Nucleus accumbens (tissue), 56 donors: ENCODE data around the gene MLXIPL.
"Not testable (repeated sequence)": the region's sequence is repeated elsewhere in the genome, so short reads cannot be mapped to it uniquely, and the experiment has no call there.

ENCODE experiments used
- DNase-seq, 56 donors: peaks; one replicate each; lab custom pipeline; 2025; lab: John Stamatoyannopoulos, UW

Gene MLXIPL

DNA sequence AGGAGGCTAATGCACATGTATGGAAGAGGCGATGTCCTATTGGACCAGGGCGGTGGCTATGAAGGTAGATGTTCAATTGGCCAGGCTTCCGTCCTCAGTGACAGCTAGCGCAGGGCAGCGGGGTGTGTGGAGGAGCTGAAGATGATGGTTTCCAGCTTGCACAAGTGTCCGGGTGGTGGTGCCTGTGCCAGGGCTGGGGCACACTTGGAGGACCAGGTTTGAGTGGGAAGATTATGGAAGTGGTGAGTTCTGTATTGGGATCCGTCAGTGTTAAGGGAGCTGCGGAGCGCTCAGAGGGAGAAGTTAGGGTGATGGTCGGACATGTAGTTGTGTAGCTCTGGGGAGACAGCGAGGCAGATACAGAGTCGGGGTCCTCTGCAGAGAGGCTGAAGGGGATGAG lies 37.4 kb downstream of the MLXIPL start:
- DNase-seq = no peak

DNA sequence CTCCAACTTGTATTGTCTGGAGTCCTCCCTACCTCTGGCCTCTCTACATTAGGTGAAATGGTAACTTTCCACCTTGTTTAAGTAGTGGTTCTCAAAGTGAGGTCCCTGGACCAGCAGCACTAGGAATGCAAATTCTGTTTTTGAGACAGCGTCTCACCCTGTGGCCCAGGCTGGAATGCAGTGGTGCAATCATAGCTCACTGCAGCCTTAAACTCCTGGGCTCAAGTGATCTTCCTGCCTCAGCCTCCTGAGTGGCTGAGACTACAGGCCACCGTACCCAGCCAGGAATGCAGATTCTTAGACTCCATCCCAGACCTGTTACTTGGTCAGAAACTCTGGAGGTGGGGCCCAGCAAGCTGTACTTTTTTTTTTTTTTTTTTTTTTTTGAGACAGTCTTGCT lies 39.1 kb downstream of the MLXIPL start:
- no peak for DNase-seq

DNA sequence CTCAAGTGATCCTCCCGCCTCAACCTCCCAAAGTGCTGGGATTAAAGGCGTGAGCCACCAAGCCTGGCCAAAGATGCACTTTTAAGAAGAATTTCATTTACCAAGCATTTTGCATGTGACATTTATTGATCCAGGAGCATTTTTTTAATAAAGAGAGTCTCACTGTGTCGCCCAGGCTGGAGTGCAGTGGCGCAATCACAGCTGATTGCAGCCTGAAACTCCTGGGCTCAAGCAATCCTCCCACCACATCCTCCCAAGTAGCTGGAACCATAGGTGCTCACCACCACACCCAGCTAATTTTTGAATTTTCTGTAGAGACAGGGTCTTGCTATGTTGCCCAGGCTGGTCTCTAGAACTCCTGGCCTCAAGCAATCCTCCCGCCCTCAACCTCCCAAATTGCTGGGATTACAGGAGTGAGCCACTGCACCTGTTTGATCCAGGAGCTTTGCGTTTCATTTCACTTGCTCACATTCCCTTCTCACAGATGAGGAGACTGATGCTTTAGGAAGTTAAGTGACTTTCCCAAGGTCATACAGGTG lies 41.6 kb downstream of the MLXIPL start:
- no peak for DNase-seq

DNA sequence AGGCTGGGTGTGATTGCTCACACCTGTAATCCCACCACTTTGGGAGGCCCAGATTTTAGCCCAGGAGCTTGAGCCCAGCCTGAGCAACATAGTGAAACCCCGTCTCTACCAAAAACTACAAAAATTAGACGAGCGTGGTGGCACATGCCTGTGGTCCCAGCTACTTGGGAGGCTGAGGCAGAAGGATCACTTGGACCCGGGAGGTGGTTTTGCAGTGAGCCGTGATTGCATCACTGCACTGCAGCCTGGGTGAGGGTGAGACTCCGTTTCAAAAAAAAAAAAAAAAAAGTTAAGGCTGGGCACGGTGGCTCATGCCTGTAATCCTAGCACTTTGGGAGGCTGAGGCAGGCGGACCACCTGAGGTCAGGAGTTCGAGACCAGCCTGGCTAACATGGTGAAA lies 43.3 kb downstream of the MLXIPL start:
- not testable (repeated sequence) for DNase-seq

DNA sequence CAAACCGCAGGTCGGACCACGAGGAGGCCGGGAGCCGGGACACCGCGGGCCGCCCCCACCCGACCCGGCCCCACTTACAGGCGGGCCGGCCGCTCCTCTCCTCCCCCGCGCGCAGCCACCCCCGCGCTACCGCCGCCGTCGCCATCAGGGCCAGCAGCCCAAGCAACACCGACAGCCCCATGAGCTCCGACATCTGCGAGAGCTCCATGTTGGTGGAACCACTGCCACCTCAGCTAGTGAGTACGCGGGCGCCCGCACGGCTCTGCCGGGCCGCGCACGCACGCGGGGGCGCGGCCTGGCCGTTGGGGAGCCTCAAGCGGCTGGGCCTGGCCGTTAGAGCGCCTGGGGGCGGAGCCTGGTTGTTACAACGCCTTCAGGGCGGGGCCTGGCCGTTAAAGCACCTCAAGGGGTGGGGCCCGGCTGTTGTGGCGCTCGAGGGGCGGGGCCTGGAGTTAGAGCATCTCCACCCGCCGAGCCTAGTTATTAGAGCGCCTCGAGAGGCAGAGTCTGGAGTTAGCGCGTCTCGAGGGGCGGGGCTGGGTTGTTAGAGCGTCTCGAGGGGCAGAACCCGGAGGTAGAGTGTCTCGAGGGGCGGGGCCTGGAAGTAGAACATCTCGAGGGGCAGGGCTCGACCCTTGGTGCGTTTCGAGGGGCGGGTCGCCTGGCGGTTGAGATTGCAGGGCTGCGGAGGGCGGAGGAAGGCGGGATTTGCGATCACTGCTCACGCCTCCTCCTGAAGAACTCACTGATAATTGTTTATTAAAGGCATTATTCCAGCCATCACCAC lies 45.8 kb downstream of the MLXIPL start, which contains the start of gene TBL2:
TBL2 (minus strand) TSS at position 238 of the 787 bp plus-strand sequence; CDS start at position 208, 30 bp downstream.
- DNase-seq = peak; percentile 48 to 100 (median 96)

DNA sequence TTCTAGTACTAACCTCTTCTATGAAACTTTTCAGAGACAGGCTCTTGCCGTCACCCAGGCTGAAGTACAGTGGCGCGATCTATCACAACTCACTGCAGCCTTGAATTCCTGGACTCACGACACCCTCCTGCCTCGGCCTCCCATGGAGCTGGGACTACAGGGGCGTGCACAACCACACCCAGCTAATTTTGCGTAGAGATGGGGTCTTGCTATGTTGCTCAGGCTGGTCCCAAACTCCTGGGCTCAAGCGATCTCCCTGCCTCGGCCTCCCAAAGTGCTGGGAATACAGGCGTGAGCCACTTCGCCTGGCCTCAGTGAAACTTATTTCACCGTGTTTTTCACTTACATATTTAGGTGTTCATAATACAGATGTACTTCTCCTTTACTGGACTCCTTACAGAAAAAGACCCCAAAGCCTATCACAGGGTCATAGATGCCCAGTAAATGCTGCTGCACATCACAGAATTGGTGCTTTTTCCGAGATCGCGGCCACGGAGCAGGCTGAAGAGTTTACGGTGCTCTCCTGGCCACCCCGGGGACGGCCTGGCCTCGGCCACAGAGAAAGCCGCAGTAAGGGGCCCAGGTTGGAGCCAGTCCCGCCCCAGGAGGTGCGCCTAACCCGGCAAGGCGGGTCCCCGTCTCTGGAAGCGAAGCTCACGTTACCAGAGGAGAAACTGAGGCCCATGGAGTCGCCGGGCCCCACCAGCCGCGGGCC lies 46.5 kb downstream of the MLXIPL start:
- DNase-seq = peak in 1 of 56 donors; percentile 33

DNA sequence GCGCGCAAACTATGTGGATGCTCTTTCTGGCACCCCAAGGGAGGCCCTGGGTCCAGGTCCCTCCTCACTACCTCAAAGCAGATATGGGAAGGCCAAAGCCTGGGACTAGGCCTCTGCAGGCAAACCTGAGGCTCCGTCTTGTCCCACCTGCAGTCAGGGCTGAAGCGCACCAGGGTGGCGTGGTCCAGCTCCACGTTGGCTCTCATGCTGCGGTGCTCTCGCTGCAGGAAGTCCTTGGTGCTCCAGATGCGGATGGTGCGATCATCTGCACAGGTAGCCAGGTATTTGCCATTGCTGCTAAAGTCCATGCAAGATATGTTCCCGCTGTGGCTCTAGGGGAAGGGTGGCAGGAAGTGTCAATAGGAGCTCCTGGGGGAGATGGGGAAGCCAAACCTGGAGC lies 50.5 kb downstream of the MLXIPL start:
- DNase-seq = no peak

DNA sequence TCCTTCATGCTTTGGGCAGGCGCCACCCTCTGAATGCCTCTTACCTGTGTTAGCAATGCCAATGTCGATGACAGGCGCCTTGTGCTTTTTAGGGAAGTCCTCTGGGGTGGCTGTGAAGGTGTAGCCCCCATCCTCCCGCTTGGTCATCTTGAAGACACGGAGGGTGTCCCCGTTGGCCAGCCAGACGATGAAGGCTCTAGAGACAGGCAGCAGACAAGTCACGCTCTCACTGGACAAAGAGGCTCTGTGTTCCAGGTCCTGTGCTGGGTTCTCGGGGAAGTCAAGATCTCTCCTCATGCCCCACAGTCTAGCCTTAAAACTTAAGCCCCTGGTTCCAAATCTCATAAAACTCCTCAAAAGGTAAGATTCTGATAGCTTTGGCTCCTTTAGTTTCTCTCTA lies 51.0 kb downstream of the MLXIPL start:
- no peak for DNase-seq

DNA sequence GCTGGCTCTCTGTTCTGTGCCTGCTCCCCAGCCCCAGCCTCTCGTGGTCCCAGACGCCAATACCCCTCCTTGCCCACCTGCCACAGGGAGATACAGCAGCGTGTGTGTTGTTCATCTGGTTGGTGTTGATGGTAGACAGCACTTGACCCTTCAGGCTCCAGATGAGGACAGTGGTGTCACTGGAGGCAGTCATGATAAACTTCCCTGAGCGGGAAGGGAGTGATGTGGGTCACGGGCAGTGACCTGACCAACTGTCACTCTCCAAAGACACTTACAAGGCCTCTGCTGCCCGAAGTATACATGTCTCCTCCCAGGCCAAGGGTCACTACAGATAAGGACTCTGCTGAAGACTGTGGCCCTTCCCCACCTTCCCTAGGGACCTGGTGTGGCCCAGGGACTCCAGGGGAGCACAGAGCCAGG lies 51.5 kb downstream of the MLXIPL start:
- DNase-seq = no peak

DNA sequence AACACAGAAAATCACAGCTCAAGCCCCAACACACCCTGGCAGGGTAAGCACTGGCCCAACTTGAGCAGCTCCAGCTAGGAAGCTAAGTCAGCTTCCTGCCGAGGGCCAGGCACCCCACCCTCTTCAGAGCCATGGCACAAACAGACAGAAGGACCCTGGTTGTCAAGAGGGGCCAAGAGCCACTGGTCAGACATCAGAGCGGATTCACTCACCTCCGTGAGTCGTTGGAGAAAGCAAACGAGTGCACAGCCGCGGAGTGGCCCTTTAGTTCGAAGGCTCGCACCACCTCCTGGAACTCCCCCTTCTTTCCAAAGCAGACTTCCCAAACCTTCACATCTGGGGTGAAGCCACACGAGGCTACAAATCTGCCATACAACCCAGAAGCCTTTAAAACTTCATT lies 53.3 kb downstream of the MLXIPL start:
- no peak for DNase-seq

DNA sequence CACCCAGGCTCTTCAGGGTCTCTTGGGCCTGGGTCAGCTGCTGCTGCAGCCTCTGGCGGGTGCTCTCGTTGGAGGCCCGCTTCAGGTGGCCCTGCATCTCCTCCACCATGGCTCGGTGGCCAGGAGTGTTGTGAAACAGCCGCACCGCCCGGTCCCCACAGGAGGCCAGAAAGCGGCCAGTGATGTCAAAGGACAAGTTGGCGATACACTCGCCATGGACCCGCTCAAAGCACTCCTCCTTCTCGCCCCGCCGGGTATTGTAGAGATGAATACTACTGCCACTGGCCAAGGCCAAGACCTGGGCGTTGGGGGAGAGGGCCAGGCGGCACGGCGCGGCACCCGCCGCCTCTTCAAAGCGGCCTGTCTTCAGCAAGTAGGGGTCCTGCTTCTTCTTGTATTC lies 53.8 kb downstream of the MLXIPL start:
- no peak for DNase-seq

DNA sequence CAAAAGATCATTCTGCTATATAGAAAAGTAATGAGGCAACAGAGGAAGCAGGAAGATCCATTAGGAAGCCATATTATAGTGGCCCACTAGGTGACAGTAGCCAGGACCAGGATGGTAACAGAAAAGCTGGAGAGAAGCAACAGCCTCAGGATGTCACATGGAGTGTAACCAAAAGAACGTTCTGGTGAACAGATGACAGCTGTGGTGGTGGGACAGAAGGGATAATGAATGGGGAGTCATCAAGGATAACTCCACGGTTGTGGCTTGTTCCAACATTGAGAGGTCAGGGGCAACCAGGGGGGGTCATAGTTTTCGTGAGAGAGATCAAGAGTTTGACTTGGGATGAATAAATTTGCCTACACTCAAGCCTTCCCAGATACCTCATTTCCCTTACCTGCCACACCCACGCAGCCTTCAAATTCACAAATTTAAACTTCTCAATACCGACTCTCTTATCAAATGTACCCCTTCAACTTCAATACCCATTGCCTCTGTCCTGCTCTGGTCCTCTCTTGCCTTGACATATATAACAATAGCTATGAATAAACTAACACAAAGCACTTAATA lies 55.2 kb downstream of the MLXIPL start:
- no peak for DNase-seq

DNA sequence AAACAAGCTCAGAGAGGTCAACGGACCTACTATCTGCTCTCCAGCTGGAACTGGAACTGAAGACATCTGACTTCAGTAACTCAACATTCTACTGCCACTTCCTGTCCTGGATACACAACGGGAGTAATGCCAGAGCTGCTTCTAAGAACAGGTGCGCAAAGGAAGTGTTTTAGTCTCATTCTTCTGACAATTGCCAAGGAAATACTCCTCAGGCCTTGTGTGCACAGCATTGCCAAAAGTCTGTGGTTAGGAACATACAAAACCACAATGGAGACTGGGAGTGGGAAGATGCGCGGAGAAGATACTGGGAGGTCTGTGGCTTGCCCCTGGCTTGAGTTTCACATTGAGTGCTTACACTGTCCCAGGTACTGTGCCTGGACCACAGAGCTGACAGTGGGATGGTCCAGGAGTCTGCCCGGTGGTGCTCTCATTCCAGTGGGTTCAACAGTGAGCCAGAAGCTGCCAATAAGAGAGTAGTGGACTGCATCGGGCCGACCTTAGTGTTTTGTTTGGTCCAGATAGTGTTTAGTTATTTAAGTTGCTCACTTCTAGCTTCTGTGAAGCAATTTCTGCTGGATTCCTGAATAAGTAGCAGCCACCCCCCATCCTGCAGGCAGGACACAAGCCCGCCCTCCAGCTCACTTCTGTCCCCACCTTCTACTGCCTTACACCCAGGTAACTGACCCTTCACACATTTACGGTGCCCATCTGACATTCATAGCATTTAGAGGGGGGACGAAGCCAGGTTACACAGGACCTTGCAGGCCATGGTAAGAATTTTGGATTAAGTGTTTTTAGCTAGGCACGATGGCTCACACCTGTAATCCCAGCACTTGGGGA lies 56.3 kb downstream of the MLXIPL start:
- no peak for DNase-seq

DNA sequence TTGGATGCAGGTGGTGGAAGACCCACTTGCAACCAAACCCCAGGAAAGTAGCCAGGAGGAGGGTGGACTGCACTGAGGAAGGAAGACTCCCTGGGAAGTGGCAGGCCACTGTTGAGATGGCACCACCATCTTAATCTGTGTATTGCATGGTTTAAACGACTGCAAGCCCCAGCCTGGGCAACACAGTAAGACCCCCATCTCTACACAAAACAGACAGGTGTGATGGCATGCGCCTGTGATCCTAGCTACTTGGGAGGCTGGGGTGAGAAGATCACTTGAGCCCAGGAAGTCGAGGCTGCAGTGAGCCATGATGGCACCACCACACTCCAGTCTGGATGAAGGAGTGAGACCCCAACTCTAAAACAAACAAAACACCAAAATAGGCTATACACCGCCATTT lies 57.2 kb downstream of the MLXIPL start:
- DNase-seq = no peak

DNA sequence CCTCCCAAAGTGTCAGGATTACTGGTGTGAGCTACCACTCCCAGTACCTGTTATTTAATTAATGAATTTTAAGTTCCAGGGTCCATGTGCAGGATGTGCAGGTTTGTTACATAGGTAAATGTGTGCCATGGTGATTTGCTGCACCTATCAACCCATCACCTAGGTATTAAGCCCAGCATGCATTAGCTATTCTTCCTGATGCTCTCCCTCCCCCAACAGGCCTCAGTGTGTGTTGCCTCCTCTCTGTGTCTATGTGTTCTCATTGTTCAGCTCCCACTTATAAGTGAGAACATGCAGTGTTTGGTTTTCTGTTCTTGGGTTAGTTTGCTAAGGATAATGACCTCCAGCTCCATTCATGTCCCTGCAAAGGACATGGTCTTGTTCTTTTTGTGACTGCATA lies 57.9 kb downstream of the MLXIPL start:
- DNase-seq = not testable (repeated sequence)

DNA sequence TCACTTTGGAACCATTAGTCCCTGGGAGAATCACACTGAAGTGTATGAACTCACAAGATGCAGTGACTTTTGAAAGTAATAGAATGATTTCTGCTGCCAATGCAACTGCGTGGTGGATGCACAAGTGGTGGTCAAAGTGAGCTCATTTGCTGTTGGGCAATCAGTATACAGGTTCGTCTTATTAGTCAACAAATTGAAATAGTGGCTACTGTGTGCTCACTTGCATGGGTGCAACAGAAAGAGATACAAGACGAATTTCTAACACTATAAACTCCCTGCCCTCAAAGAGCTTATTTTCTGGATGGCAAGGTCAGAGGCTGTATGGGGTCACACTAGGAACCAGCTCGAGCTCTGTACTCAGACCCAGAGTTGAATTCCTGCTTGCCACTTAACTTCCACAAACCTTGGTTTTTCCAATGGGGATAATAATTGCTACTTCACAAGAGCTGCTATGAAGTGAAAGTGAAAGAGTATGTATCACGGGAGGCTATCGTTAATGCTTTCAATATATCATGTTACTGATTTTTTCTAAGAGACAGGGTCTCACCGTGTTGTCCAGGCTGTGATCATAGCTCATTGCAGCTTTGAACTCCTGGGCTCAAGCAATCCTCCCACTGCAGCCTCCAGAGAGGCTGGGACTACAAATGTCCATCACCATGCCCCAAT lies 58.5 kb downstream of the MLXIPL start:
- no peak for DNase-seq

DNA sequence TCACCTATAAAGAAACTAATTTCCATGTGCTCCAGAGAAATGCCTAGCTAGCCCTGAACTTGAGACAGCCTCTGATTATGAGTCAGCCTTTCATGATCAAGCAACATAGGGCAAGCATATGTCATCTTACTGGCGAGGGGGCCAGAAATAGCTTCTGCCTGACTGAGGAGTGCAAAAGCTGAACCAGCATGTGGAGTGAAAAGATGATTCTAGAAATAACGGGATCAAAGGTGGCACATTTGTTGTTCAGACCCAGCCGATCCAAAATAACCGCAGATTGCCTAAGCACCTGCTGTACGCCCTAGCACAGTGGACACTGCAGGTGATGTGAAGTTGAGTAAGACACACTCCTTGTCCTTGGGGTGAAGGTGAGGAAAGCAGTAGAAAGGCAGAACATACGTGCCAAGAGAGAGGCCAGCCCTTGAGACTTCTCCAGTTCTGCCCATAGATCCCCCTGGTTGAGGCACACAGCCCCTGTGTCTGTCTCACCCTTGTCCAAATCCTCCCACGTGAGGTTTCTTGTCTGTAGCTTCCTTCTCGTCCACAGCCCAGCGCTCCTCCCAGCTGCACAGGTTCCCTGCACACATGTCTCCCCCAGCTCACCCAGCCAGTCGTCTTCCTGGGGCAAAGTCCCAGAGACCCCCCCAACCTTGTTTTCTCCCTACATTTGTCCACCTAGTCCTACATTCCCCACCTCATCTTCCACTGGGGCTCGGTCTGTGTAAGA lies 64.0 kb downstream of the MLXIPL start:
- peak in 1 of 56 donors; percentile 32 for DNase-seq

DNA sequence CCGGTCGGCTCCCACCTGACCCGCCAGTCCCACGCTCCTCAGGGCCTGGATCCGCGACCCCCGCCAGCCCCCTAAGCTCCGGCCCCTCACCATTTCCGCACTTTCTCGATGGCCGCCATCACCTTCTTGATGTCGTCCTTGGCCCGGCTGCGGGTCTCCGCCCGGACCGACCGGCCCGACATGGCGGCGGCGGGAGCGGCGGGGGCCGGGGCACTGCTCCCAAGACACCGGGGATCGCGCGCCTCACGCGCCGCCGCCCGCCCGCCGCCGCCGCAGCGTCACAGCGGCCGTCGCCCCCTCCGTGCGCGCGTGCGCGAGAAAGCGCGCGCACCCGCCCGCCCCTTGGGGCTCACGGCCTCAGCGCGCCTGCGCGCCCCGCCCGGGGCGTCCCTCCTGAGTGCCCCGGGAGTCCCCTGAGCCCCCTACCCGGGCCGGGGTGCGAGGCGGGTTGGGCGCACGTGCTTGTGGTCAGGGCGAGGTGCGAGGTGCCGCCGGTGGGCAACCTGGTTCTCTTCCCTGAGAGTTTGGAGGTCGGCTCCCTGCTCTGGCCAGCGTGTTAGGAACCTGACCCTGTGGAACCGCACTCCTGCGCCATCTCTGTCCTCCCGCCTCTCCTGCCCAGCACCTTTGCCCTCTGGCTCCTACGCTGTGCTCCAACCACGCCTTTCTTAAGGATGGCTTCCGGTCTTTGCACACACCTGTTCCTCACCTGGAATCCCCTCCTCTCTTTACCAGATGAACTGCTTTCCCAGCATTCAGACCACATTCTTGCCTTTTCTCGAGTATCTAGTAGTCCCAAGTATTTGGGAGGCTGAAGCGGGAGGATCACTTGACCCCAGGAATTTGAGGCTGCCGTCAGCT lies 66.7 kb downstream of the MLXIPL start, which contains the start of gene BCL7B:
BCL7B (minus strand) TSS at position 294 of the 861 bp plus-strand sequence; CDS start at position 182, 112 bp downstream.
- peak in 49 of 56 donors; percentile 31 to 87 (median 70) for DNase-seq
